H9 (cell line): Measurements from ENCODE around the gene CFAP77. TPM values are rescaled to one million over a fixed set of nuclear protein-coding genes. Genes with fewer than 3 reads are reported as not detected.

Experiments
- DNase-seq: peaks from one replicate; pipeline ENCODE4 v3.0.0-alpha.2; 2017
- H2AFZ ChIP-seq: one replicate; pipeline ENCODE4 v1.6.1; 2013; ENCODE audit warnings: mild to moderate bottlenecking, low read length, control low read depth, moderate library complexity
- H2AK5ac ChIP-seq: 2 replicates; pipeline ENCODE4 v1.6.1; 2013; ENCODE audit warnings: low read length, control low read depth, mixed read lengths; ENCODE audit not compliant: insufficient read length
- H2BK120ac ChIP-seq: one replicate; pipeline ENCODE4 v1.6.1; 2013; ENCODE audit warnings: low read depth, mild to moderate bottlenecking, low read length, control low read depth, inconsistent platforms; ENCODE audit not compliant: poor library complexity, severe bottlenecking
- H2BK12ac ChIP-seq: 2 replicates; pipeline ENCODE4 v1.6.1; 2013; ENCODE audit warnings: low read length, control low read depth, mixed read lengths, low read depth; ENCODE audit not compliant: insufficient read length
- H2BK15ac ChIP-seq: 2 replicates; pipeline ENCODE4 v1.6.1; 2013; ENCODE audit warnings: low read depth, low read length, control low read depth
- H2BK20ac ChIP-seq: one replicate; pipeline ENCODE4 v1.6.1; 2013; ENCODE audit warnings: low read depth, mild to moderate bottlenecking, low read length, control low read depth, inconsistent platforms; ENCODE audit not compliant: poor library complexity, severe bottlenecking
- H2BK5ac ChIP-seq: 2 replicates; pipeline ENCODE4 v1.6.1; 2013; ENCODE audit warnings: low read length, control low read depth, mixed read lengths; ENCODE audit not compliant: insufficient read length
- H3K14ac ChIP-seq: 2 replicates; pipeline ENCODE4 v1.6.1; 2013; ENCODE audit warnings: low read length, control low read depth; ENCODE audit not compliant: insufficient read depth
- H3K18ac ChIP-seq: 2 replicates; pipeline ENCODE4 v1.6.1; 2013; ENCODE audit warnings: low read depth, mild to moderate bottlenecking, mixed read lengths, low read length, control low read depth; ENCODE audit not compliant: insufficient read length
- H3K23ac ChIP-seq: 2 replicates; pipeline ENCODE4 v1.6.1; 2013; ENCODE audit warnings: low read length, control low read depth, mixed read lengths, low read depth; ENCODE audit not compliant: insufficient read length
- H3K23me2 ChIP-seq: 2 replicates; pipeline ENCODE4 v1.6.1; 2013; ENCODE audit warnings: low read depth, mild to moderate bottlenecking, mixed read lengths, low read length, control low read depth; ENCODE audit not compliant: insufficient read length, poor library complexity, severe bottlenecking
- H3K27ac ChIP-seq: 2 replicates; pipeline ENCODE4 v1.5.1; 2013; ENCODE audit warnings: low read length, control low read depth, mixed read lengths, low read depth; ENCODE audit not compliant: insufficient read length
- H3K27me3 ChIP-seq: 2 replicates; pipeline ENCODE4 v1.6.1; 2013; ENCODE audit warnings: low read length, control low read depth, inconsistent platforms; ENCODE audit not compliant: insufficient read depth
- H3K4ac ChIP-seq: 2 replicates; pipeline ENCODE4 v1.6.1; 2013; ENCODE audit warnings: low read depth, mild to moderate bottlenecking, control low read depth, inconsistent platforms, low read length, moderate library complexity
- H3K4me1 ChIP-seq: 2 replicates; pipeline ENCODE4 v1.6.1; 2013; ENCODE audit warnings: low read length, control low read depth, inconsistent platforms; ENCODE audit not compliant: insufficient read depth
- H3K4me2 ChIP-seq: 2 replicates; pipeline ENCODE4 v1.6.1; 2013; ENCODE audit warnings: low read length, control low read depth, mixed read lengths; ENCODE audit not compliant: insufficient read length, insufficient read depth
- H3K56ac ChIP-seq: 2 replicates; pipeline ENCODE4 v1.6.1; 2013; ENCODE audit warnings: low read depth, mild to moderate bottlenecking, mixed read lengths, low read length, control low read depth; ENCODE audit not compliant: insufficient read length
- H3K79me1 ChIP-seq: 2 replicates; pipeline ENCODE4 v1.6.1; 2013; ENCODE audit warnings: low read depth, mild to moderate bottlenecking, moderate library complexity, low read length, control low read depth, inconsistent platforms; ENCODE audit not compliant: insufficient read depth, poor library complexity, severe bottlenecking
- H3K79me2 ChIP-seq: 2 replicates; pipeline ENCODE4 v1.6.1; 2013; ENCODE audit warnings: low read length, control low read depth, inconsistent platforms; ENCODE audit not compliant: insufficient read depth
- H3K9ac ChIP-seq: 2 replicates; pipeline ENCODE4 v1.6.1; 2013; ENCODE audit warnings: low read length, control low read depth, mixed read lengths; ENCODE audit not compliant: insufficient read length; ENCODE audit errors: extremely low read depth
- H3K9me3 ChIP-seq: one replicate; pipeline ENCODE4 v1.6.1; 2013; ENCODE audit warnings: low read depth, low read length, inconsistent platforms; ENCODE audit not compliant: control insufficient read depth
- H3T11ph ChIP-seq: one replicate; pipeline ENCODE4 v1.6.1; 2013; ENCODE audit warnings: mild to moderate bottlenecking, low read length, control low read depth, inconsistent platforms
- H4K20me1 ChIP-seq: one replicate; pipeline ENCODE4 v1.6.1; 2013; ENCODE audit not compliant: control insufficient read depth, insufficient read length, insufficient read depth
- H4K5ac ChIP-seq: 2 replicates; pipeline ENCODE4 v1.6.1; 2013; ENCODE audit warnings: low read depth, mild to moderate bottlenecking, mixed read lengths, low read length, control low read depth; ENCODE audit not compliant: insufficient read length
- H4K8ac ChIP-seq: replicated peaks from 2 replicates; pipeline ENCODE4 v1.6.1; 2013; ENCODE audit warnings: low read length, control low read depth, mixed read lengths, low read depth; ENCODE audit not compliant: insufficient read length
- H4K91ac ChIP-seq: 2 replicates; pipeline ENCODE4 v1.6.1; 2013; ENCODE audit warnings: low read depth, mild to moderate bottlenecking, moderate library complexity, mixed read lengths, low read length, control low read depth; ENCODE audit not compliant: insufficient read length
- H3K27ac Mint-ChIP-seq, 3 experiments: 2 replicates in 2 of 3; 3 replicates in 1 of 3; pipeline ENCODE4 v1.8.0; 2020 to 2021; ENCODE audit warnings: mixed read lengths in 3 of 3, mild to moderate bottlenecking in 1 of 3, moderate library complexity in 1 of 3
- H3K27me3 Mint-ChIP-seq: 2 replicates; pipeline ENCODE4 v1.8.0; 2021; ENCODE audit warnings: low read depth, mild to moderate bottlenecking, moderate library complexity, mixed read lengths
- H3K36me3 Mint-ChIP-seq, 3 experiments: 2 replicates in 2 of 3; 3 replicates in 1 of 3; pipeline ENCODE4 v1.8.0; 2020 to 2021; ENCODE audit warnings: low read depth in 3 of 3, mixed read lengths in 3 of 3; ENCODE audit not compliant: insufficient read depth in 1 of 3
- H3K4me1 Mint-ChIP-seq, 2 experiments: 2 replicates each; pipeline ENCODE4 v1.8.0; 2020; ENCODE audit warnings: mixed read lengths in 2 of 2
- H3K4me3 Mint-ChIP-seq, 2 experiments: 2 replicates in 1 of 2; 3 replicates in 1 of 2; pipeline ENCODE4 v1.8.0; 2020 to 2021; ENCODE audit warnings: mild to moderate bottlenecking in 2 of 2, mixed read lengths in 2 of 2, moderate library complexity in 1 of 2
- H3K9me3 Mint-ChIP-seq, 2 experiments: 2 replicates in 1 of 2; 3 replicates in 1 of 2; pipeline ENCODE4 v1.8.0; 2020; ENCODE audit warnings: mild to moderate bottlenecking in 2 of 2, mixed read lengths in 2 of 2, moderate library complexity in 1 of 2
- CTCF ChIP-seq: fragments of 200-600 bp; sonication (generic); conservative IDR thresholded peaks from 3 replicates; pipeline ENCODE4 v1.8.0; 2021; ENCODE audit warnings: antibody characterized with exemption, mild to moderate bottlenecking
- WGBS: extraction: QIAGEN DNeasy Blood & Tissue Kit; methylation state at CpG from one replicate; pipeline ENCODE4 v1.1.7; 2013; ENCODE audit warnings: missing lambda C conversion rate, low lambda C conversion rate, mixed read lengths; ENCODE audit not compliant: insufficient read length; ENCODE audit errors: extremely low coverage; 5-methylcytosine and 5-hydroxymethylcytosine counted together
- total RNA-seq: library from RNA; stranded (reverse); gene quantifications from 2 replicates; pipeline ENCODE4 v1.2.1, GENCODE V29; 2021

The CFAP77 gene
- total RNA-seq, 1 experiment from 2014 or later: 0.72 TPM

GRCh38 chr9:132541051-132541450 is 131.0 kb downstream of the CFAP77 start:
- no peak overlapping the region for H2BK12ac ChIP-seq
- no peak overlapping the region for H3K4me2 ChIP-seq
- H4K5ac ChIP-seq: no peak overlapping the region
- H3K4ac ChIP-seq: no peak overlapping the region
- no peak overlapping the region for H2BK5ac ChIP-seq
- H3K9me3 ChIP-seq: no peaks in the 10 kb centered on the region
- no peaks in the 10 kb centered on the region for H3K79me2 ChIP-seq
- no peak overlapping the region for H3T11ph ChIP-seq
- H3K4me3 Mint-ChIP-seq: no peak overlapping the region
- no peak overlapping the region for H2BK120ac ChIP-seq
- peaks cover 8% of the 10 kb centered on the region for H3K27me3 Mint-ChIP-seq
- H2BK15ac ChIP-seq: no peak overlapping the region
- TF ChIP-seq CTCF: no peak
- DNase-seq: no peak
- no peaks in the 10 kb centered on the region for H4K20me1 ChIP-seq
- no peak overlapping the region for H3K23ac ChIP-seq
- no peak overlapping the region for H2AK5ac ChIP-seq
- peaks cover 20 to 24% of the 10 kb centered on the region in 2 experiments for H3K4me1 Mint-ChIP-seq
- no peak overlapping the region for H3K56ac ChIP-seq
- no peak overlapping the region for H3K18ac ChIP-seq
- no CpG with 5 or more reads among the region's 8 CpGs for WGBS
- no peak overlapping the region for H4K8ac ChIP-seq
- H2AFZ ChIP-seq: no peak overlapping the region
- peaks cover 5 to 7% of the 10 kb centered on the region in 2 experiments; a peak in 3 of 5 replicates for H3K9me3 Mint-ChIP-seq
- H3K27ac Mint-ChIP-seq: no peak overlapping the region
- H3K4me1 ChIP-seq: peaks cover 4% of the 10 kb centered on the region; the same call in 1 of the 2 replicates
- peaks cover 2% of the 10 kb centered on the region for H3K23me2 ChIP-seq
- H3K36me3 Mint-ChIP-seq: no peaks in the 10 kb centered on the region
- no peak overlapping the region for H3K27ac ChIP-seq
- H3K79me1 ChIP-seq: no peaks in the 10 kb centered on the region
- no peak overlapping the region for H4K91ac ChIP-seq
- no peak overlapping the region for H2BK20ac ChIP-seq
- no peaks in the 10 kb centered on the region for H3K27me3 ChIP-seq
- no peak overlapping the region for H3K14ac ChIP-seq
- H3K9ac ChIP-seq: no peak overlapping the region
